Cardiac fibroblast (primary cell): ENCODE data around the gene SYNE2.

Source experiments
- DNase-seq, 2 donors: peaks; one replicate each; pipeline versions ENCODE4 v3.0.0 to v3.0.0-alpha.2; 2010; ENCODE audit warnings: low read depth in 2 of 2
- H3K4me3 ChIP-seq, 2 donors: replicated peaks in 1 of 2; 1 replicate in 1 of 2; 2 replicates in 1 of 2; pipeline ENCODE4 v1.5.1; 2011; ENCODE audit warnings: low read depth in 2 of 2, low read length in 2 of 2, mild to moderate bottlenecking in 2 of 2, moderate library complexity in 1 of 2
- CTCF ChIP-seq: IDR thresholded peaks from one replicate; pipeline ENCODE4 v1.5.1; 2011; ENCODE audit warnings: low read depth, mild to moderate bottlenecking, low read length, inconsistent platforms

The SYNE2 gene

GRCh38 chr14:64193821-64194220 is 341.0 kb downstream of the SYNE2 start:
- no peak overlapping the region for H3K4me3 ChIP-seq
- TF ChIP-seq CTCF, result no peak
- DNase-seq, result no peak

GRCh38 chr14:64194404-64194803 is 341.6 kb downstream of the SYNE2 start:
- no peak overlapping the region for H3K4me3 ChIP-seq
- DNase-seq, result no peak
- no peak for TF ChIP-seq CTCF

GRCh38 chr14:64195199-64195598 is 342.4 kb downstream of the SYNE2 start:
- no peak for DNase-seq
- no peak overlapping the region for H3K4me3 ChIP-seq
- no peak for TF ChIP-seq CTCF

GRCh38 chr14:64196056-64196455 is 343.3 kb downstream of the SYNE2 start:
- DNase-seq, result no peak
- no peak for TF ChIP-seq CTCF
- no peak overlapping the region for H3K4me3 ChIP-seq

- peak overlapping the region; percentile 28 to 44 for H3K4me3 ChIP-seq
- peak; percentile 52 to 54 for DNase-seq
- TF ChIP-seq CTCF, result no peak
Measured at GRCh38 chr14:64196814-64197411, 344.1 kb downstream of the SYNE2 start.

GRCh38 chr14:64197996-64198395 is 345.2 kb downstream of the SYNE2 start:
- H3K4me3 ChIP-seq, result no peak overlapping the region
- no peak for DNase-seq
- no peak for TF ChIP-seq CTCF

- no peak overlapping the region for H3K4me3 ChIP-seq
- no peak for DNase-seq
- TF ChIP-seq CTCF, result no peak
Measured at GRCh38 chr14:64198486-64198885, 345.7 kb downstream of the SYNE2 start.
